Measurements from ENCODE around the gene MAF. TPM values are rescaled to one million over a fixed set of nuclear protein-coding genes. Genes with fewer than 3 reads are reported as not detected.

The MAF gene
- total and polyA plus RNA-seq, 2 of the 4 experiments (the other 2 are of a cell fraction), result under 0.01 to 0.02 TPM

DNA sequence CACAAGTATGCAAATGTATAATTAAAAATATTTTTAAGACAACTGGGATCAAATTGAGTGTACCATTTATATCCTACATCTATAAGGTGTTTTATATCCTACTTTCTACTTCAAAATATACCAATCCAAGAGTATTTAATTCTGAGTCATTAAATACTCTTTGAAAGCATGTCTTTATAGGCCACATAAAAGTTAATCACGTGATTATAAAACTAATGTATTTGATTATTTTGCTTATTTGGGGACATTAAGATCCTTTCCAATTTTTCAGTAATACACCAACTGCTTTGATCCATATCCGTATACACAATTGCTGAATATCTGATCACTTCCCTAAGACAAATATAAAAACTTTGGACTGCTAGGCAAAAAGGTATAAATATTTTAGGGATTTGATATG is 26.6 kb upstream of the MAF start:
- H2AK9ac ChIP-seq (replicated peaks; ENCODE audit: low read depth, low read length, poor library complexity), result no peak overlapping the region
- no peak overlapping the region for H4K8ac ChIP-seq (ENCODE audit: low read depth in 2 of 2, low read length in 2 of 2)
- no peak overlapping the region for H2BK5ac ChIP-seq (ENCODE audit: low read depth, low read length, poor library complexity, severe bottlenecking)
- peaks cover 12% of the 10 kb centered on the region; the same call in 1 of the 2 replicates for H3K9me3 ChIP-seq (ENCODE audit: control insufficient read depth, insufficient read depth, low read length)
- no peak overlapping the region for H2AFZ ChIP-seq (replicated peaks; ENCODE audit: low read length, poor library complexity)
- H3K79me1 ChIP-seq (ENCODE audit: low read depth in 1 of 2, low read length in 2 of 2), result no peaks in the 10 kb centered on the region
- H3K9ac ChIP-seq (ENCODE audit: low read depth, low read length), result no peak overlapping the region
- BruUV-seq (replicated peaks), result no TSS peak
- H3K23ac ChIP-seq (ENCODE audit: low read depth, low read length), result no peak overlapping the region
- H3K9me1 ChIP-seq (ENCODE audit: insufficient read depth, low read length), result no peaks in the 10 kb centered on the region
- ChIA-PET CTCF (no interaction called here), POLR2A (ENCODE audit: unreplicated experiment) (no interaction called here)
- H3K4me1 ChIP-seq (ENCODE audit: control insufficient read depth, insufficient read depth, low read length), result no peaks in the 10 kb centered on the region
- no peak overlapping the region for H3K14ac ChIP-seq (replicated peaks; ENCODE audit: low read depth, low read length)
- no peaks in the 10 kb centered on the region for H3K27me3 ChIP-seq (ENCODE audit: control insufficient read depth, insufficient read depth, low read length)
- ATAC-seq (ENCODE audit: low read depth) (no peak), DNase-seq (no peak)
- H3K36me3 ChIP-seq (ENCODE audit: control insufficient read depth, insufficient read depth, low read length), result no peaks in the 10 kb centered on the region
- H4K20me1 ChIP-seq (ENCODE audit: insufficient read depth, low read length), result no peaks in the 10 kb centered on the region
- H3K4me2 ChIP-seq (ENCODE audit: low read depth, low read length), result no peak overlapping the region
- intact Hi-C loops (cut with micrococcal nuclease) (no loop called here), in situ Hi-C loops (cut with MboI; ENCODE audit: low sequenced_read_pairs) (no loop called here), dilution Hi-C loops (cut with HindIII; ENCODE audit: low sequenced_read_pairs, unreplicated experiment) (no loop called here)
- no peak overlapping the region for H3K27ac ChIP-seq (ENCODE audit: insufficient read depth, low read length)
- no CpG with 5 or more reads among the region's 2 CpGs for WGBS, 2 experiments (ENCODE audit: extremely low coverage in 2 of 2, insufficient read length in 1 of 2)
- no peak for TF ChIP-seq RAD21 (IDR thresholded peaks at IDR 0.05; ENCODE audit: low read length)
- no peak for TF ChIP-seq CHD1 (IDR thresholded peaks at IDR 0.05; ENCODE audit: low read depth, low read length)
- TF ChIP-seq MAZ (IDR thresholded peaks at IDR 0.05; ENCODE audit: borderline replicate concordance, low read depth, low read length), result no peak
- H2BK15ac ChIP-seq (ENCODE audit: low read depth, low read length), result no peak overlapping the region
- H3K18ac ChIP-seq (ENCODE audit: low read depth, low read length), result no peak overlapping the region
- no peak overlapping the region for H3K56ac ChIP-seq (ENCODE audit: extremely low read depth, insufficient read depth, low read length)
- no peak overlapping the region for H2BK120ac ChIP-seq (ENCODE audit: low read depth, low read length)
- no peak overlapping the region for H3K4ac ChIP-seq (ENCODE audit: low read depth, low read length)
- H2AK5ac ChIP-seq (ENCODE audit: low read depth, low read length), result no peak overlapping the region
- no peak overlapping the region for H4K5ac ChIP-seq (ENCODE audit: low read depth, low read length)
- H4K91ac ChIP-seq (ENCODE audit: insufficient read depth, low read depth, low read length), result no peak overlapping the region
- no peak overlapping the region for H2BK20ac ChIP-seq (ENCODE audit: low read depth, low read length)
- H3K4me3 ChIP-seq (ENCODE audit: insufficient read depth, low read depth, low read length), result no peak overlapping the region

Data from IMR-90 (cell line).